Caco-2 (cell line): ENCODE results near the gene MICALL1. TPM values are rescaled to one million over a fixed set of nuclear protein-coding genes. Genes with fewer than 3 reads are reported as not detected.
"Not testable (repeated sequence)": the region's sequence is repeated elsewhere in the genome, so short reads cannot be mapped to it uniquely, and the experiment has no call there.

ENCODE experiments used
- BruUV-seq: library from RNA; stranded (reverse); fragments of 400-500 nt; replicated peaks from 2 replicates; lab custom pipeline; 2021; lab: Mats Ljungman, UMichigan
- CTCF ChIA-PET: fragments of 300-600 bp; sonication (Branson Sonifier 250); formaldehyde crosslinking; loops from one replicate; lab custom pipeline; 2022; ENCODE audit warnings: antibody characterized with exemption; lab: Charles Lee
- POLR2A ChIA-PET: fragments of 300-600 bp; sonication (Branson Sonifier 250); formaldehyde crosslinking; loops from one replicate; lab custom pipeline; 2022; ENCODE audit warnings: antibody characterized with exemption; lab: Charles Lee
- DNase-seq, 2 experiments: peaks; one replicate each; pipeline versions ENCODE4 v3.0.0 to v3.0.0-alpha.2; 2020 to 2022
- H3K27me3 ChIP-seq: replicated peaks from 2 replicates; pipeline ENCODE4 v1.6.0; 2011; ENCODE audit warnings: low read length; ENCODE audit not compliant: control insufficient read depth, insufficient read depth
- H3K36me3 ChIP-seq: 2 replicates; pipeline ENCODE4 v1.5.1; 2011; ENCODE audit warnings: low read length; ENCODE audit not compliant: control insufficient read depth, insufficient read depth
- H3K4me1 ChIP-seq: fragments of 250-450 bp; sonication (Bioruptor Pico); 2 replicates; pipeline ENCODE4 v1.5.1; 2020; ENCODE audit warnings: mild to moderate bottlenecking
- H3K4me3 ChIP-seq: 2 replicates; pipeline ENCODE4 v1.5.1; 2011; ENCODE audit warnings: low read depth, mild to moderate bottlenecking, control low read depth, low read length
- H3K9me3 ChIP-seq: fragments of 250-450 bp; sonication (Bioruptor Pico); 2 replicates; pipeline ENCODE4 v1.5.1; 2020; ENCODE audit warnings: mild to moderate bottlenecking, moderate library complexity
- H3K27ac Mint-ChIP-seq: one replicate; pipeline ENCODE4 v1.8.0; 2022; ENCODE audit warnings: mixed read lengths; ENCODE audit not compliant: unreplicated experiment
- H3K27me3 Mint-ChIP-seq: one replicate; pipeline ENCODE4 v1.8.0; 2022; ENCODE audit warnings: mixed read lengths; ENCODE audit not compliant: insufficient read depth, unreplicated experiment
- H3K36me3 Mint-ChIP-seq: one replicate; pipeline ENCODE4 v1.8.0; 2022; ENCODE audit warnings: mild to moderate bottlenecking, mixed read lengths; ENCODE audit not compliant: insufficient read depth, unreplicated experiment
- H3K4me1 Mint-ChIP-seq: one replicate; pipeline ENCODE4 v1.8.0; 2022; ENCODE audit warnings: low read depth, mixed read lengths; ENCODE audit not compliant: unreplicated experiment
- H3K4me3 Mint-ChIP-seq: one replicate; pipeline ENCODE4 v1.8.0; 2022; ENCODE audit warnings: mild to moderate bottlenecking, moderate library complexity, mixed read lengths; ENCODE audit not compliant: unreplicated experiment
- H3K9me3 Mint-ChIP-seq: one replicate; pipeline ENCODE4 v1.8.0; 2022; ENCODE audit warnings: mixed read lengths; ENCODE audit not compliant: unreplicated experiment
- CTCF ChIP-seq, 2 experiments: fragments of 200-600 bp in 1 of 2; IDR thresholded peaks; 1 replicate in 1 of 2; 2 replicates in 1 of 2; pipeline versions ENCODE4 v1.5.1 to v1.8.0; 2011 to 2022; ENCODE audit warnings: antibody characterized with exemption in 1 of 2, control low read depth in 1 of 2, inconsistent platforms in 1 of 2, low read depth in 1 of 2, low read length in 1 of 2, mild to moderate bottlenecking in 1 of 2, moderate library complexity in 1 of 2; ENCODE audit not compliant: insufficient read depth in 1 of 2, severe bottlenecking in 1 of 2, unreplicated experiment in 1 of 2
- intact Hi-C: fragments of 100-400 bp; cut with micrococcal nuclease; formaldehyde crosslinking; loops from one replicate; pipeline ENCODE4 v1.10.0; 2022; ENCODE audit not compliant: unreplicated experiment
- total RNA-seq: library from RNA; stranded (reverse); gene quantifications from 2 replicates; pipeline ENCODE4 v1.2.3, GENCODE V29; 2022

MICALL1 gene
- total RNA-seq, 1 experiment from 2014 or later: 46.7 TPM

DNA sequence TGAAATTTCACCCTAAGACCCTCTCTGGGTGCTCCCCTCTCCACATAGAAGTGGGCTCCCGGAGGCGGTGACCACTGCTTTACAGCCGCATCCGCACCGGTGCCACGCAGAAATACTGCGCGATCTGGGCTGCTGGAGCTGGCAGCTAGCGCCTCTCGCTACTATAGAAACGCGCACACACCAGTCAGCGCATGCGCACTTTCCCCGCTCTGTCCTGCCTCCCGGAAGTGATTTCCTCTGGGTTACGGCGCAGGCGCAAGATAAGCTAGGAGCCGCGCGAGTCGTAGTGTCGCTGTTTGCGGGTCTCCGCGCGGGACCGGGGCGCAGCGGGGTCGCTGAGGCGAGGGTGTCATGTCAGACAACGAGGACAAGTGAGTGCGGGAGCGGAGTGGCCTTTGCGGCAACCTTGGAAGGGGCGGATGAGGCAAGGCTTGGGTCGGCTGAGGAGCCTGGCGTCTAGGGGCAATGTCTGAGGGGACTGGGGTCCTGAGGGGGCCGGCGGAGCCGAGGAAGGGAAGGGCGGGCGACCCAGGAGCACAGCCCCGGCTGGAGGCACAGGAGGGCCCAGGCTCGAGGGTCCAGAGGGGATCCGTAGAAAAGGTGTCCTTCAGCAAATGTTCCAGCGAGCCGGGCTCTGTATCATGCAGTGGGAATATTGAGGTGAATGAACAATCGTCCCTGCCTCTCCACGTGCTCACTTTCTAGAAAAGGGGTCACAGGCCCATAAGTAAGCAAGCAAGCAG is 47.5 kb downstream of the MICALL1 start, which contains the start of the genes C22orf23 and POLR2F:
Gene C22orf23 (minus strand): TSS at position 165 of the 743 bp plus-strand sequence. CDS start 452 bp downstream, outside the sequence.
Gene POLR2F (plus strand): TSS at position 263 of the 743 bp plus-strand sequence. CDS start 89 bp downstream, at position 352.
- Mint-ChIP-seq H3K4me3 (peak within 1 kb of the TSS; percentile 80), H3K27me3 (no peaks in the 10 kb centered on the region), H3K36me3 (peaks cover 9% of the 10 kb centered on the region), H3K9me3 (no peaks in the 10 kb centered on the region), H3K4me1 (peaks cover 10% of the 10 kb centered on the region), H3K27ac (peak within 1 kb of the TSS; percentile 90)
- TF ChIP-seq CTCF (IDR thresholded peaks at IDR 0.05; ENCODE audit: insufficient read depth in 1 of 2, low read depth in 1 of 2, low read length in 1 of 2, severe bottlenecking in 1 of 2, unreplicated experiment in 1 of 2): peak in 1 of 2 experiments; percentile 4
- ChIA-PET CTCF (interaction anchor here (0.6 to 1.2 kb wide), 4 partner anchors 47 to 189 kb away, joined by 4 to 6 read pairs (median 6); partner anchors contain the start of gene MICALL1), POLR2A (interaction anchor here (0.6 to 1.6 kb wide), 6 partner anchors 12 to 471 kb away, joined by 3 to 7 read pairs (median 3); partner anchors contain the start of genes GCAT and MICALL1)
- H3K9me3 ChIP-seq: no peaks in the 10 kb centered on the region
- intact Hi-C loops: loop anchor here (5.0 to 10.0 kb wide), 2 partner anchors 66 to 149 kb away; partner anchors contain the start of gene GCAT
- H3K36me3 ChIP-seq: no peaks in the 10 kb centered on the region
- peaks cover 5% of the 10 kb centered on the region; the same call in 1 of the 2 replicates for H3K4me1 ChIP-seq
- BruUV-seq: TSS peak; percentile 54
- peak within 1 kb of the TSS; percentile 69 for H3K4me3 ChIP-seq
- DNase-seq: peak; percentile 93
- H3K27me3 ChIP-seq: no peaks in the 10 kb centered on the region

DNA sequence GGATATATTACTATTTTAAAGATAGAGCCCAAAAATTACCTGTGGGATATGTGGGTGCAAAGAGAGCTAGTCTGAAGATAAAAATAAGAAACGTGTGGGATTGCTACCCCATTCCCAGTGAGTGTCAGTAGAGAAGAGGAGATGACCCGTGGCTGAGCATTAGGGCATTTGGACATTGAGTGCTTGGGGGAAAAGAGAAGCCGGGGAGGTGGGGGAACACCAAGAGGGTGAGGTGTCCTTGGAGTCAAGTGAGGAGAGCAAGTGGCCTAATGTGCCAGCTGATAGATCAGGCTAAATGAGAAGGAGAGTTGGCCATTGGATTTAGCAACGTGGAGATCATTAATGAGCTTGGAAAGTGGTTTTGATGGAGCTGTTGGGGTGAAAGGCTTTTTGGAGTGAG is 48.6 kb downstream of the MICALL1 start:
- peak overlapping the region; percentile 69 for H3K4me3 ChIP-seq
- Mint-ChIP-seq H3K9me3 (no peaks in the 10 kb centered on the region), H3K4me3 (peak overlapping the region; percentile 80), H3K36me3 (peaks cover 18% of the 10 kb centered on the region), H3K27me3 (no peaks in the 10 kb centered on the region), H3K4me1 (peaks cover 10% of the 10 kb centered on the region), H3K27ac (peak overlapping the region; percentile 90)
- POLR2A ChIA-PET: interaction anchor here (0.7 kb wide), 1 partner anchor 147 kb away, joined by 4 read pairs; the partner anchor contains the start of gene GCAT
- no peaks in the 10 kb centered on the region for H3K27me3 ChIP-seq
- intact Hi-C loops: loop anchor here (5.0 to 10.0 kb wide), 2 partner anchors 67 to 150 kb away; partner anchors contain the start of gene GCAT
- H3K9me3 ChIP-seq: no peaks in the 10 kb centered on the region
- H3K36me3 ChIP-seq: no peaks in the 10 kb centered on the region; the same call in 1 of the 2 replicates
- peaks cover 5% of the 10 kb centered on the region; the same call in 1 of the 2 replicates for H3K4me1 ChIP-seq
- CTCF ChIA-PET: interaction anchor here (0.6 to 1.2 kb wide), 3 partner anchors 9 to 91 kb away, joined by 3 to 6 read pairs (median 3); no protein-coding TSS in a partner anchor
- DNase-seq: no peak
- no TSS peak for BruUV-seq
- no peak for TF ChIP-seq CTCF (IDR thresholded peaks at IDR 0.05; ENCODE audit: insufficient read depth in 1 of 2, low read depth in 1 of 2, low read length in 1 of 2, severe bottlenecking in 1 of 2, unreplicated experiment in 1 of 2)

DNA sequence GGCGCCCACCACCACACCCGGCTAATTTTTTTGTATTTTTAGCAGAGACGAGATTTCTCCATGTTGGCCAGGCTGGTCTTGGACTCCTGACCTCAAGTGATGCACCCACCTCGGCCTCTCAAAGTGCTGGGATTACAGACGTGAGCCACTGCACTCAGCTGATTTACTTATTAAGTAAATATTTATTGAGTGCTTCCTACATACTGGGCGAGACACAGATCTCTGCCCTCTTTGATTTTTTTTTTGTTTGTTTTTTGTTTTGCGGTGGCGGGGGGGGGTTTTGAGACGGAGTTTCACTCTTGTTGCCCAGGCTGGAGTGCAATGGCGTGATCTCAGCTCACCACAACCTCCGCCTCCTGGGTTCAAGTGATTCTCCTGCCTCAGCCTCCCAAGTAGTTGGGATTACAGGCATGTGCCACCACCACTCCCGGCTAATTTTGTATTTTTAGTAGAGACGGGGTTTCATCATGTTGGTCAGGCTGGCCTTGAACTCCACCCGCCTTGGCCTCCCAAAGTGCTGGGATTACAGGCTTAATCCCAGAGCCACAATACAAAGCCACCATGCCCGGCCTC is 49.8 kb downstream of the MICALL1 start:
- H3K9me3 ChIP-seq, H3K27me3 Mint-ChIP-seq, CTCF ChIA-PET, H3K4me1 ChIP-seq, H3K9me3 Mint-ChIP-seq, H3K27me3 ChIP-seq, H3K27ac Mint-ChIP-seq, H3K36me3 ChIP-seq, H3K4me3 Mint-ChIP-seq, POLR2A ChIA-PET, DNase-seq, BruUV-seq, H3K4me3 ChIP-seq: not testable (repeated sequence)
- H3K36me3 Mint-ChIP-seq: peaks cover 30% of the 10 kb centered on the region
- peaks cover 10% of the 10 kb centered on the region for H3K4me1 Mint-ChIP-seq
- intact Hi-C loops: loop anchor here (10.0 kb wide), 1 partner anchor 151 kb away; the partner anchor contains the start of gene GCAT
